HEK293 (cell line): Measurements from ENCODE around the gene MAST2.

Experiments
- SP7 ChIP-seq: fragments of 450-650 bp; formaldehyde crosslinking; IDR thresholded peaks from 2 replicates; pipeline ENCODE4 v1.5.1; 2016; ENCODE audit warnings: missing biosample characterization, missing genetic modification characterization
- ZBTB48 ChIP-seq: fragments of 450-650 bp; formaldehyde crosslinking; IDR thresholded peaks from 2 replicates; pipeline ENCODE4 v1.5.1; 2016; ENCODE audit warnings: missing biosample characterization, missing genetic modification characterization
- ZFP3 ChIP-seq: fragments of 450-650 bp; formaldehyde crosslinking; IDR thresholded peaks from 2 replicates; pipeline ENCODE4 v1.5.1; 2016; ENCODE audit warnings: low read depth, missing biosample characterization, missing genetic modification characterization
- ZNF354C ChIP-seq: fragments of 450-650 bp; formaldehyde crosslinking; IDR thresholded peaks from 2 replicates; pipeline ENCODE4 v1.5.1; 2016; ENCODE audit warnings: missing biosample characterization, missing genetic modification characterization, low read depth, borderline replicate concordance
- ZNF776 ChIP-seq: fragments of 450-650 bp; formaldehyde crosslinking; IDR thresholded peaks from 2 replicates; pipeline ENCODE4 v1.5.0; 2017; ENCODE audit warnings: missing biosample characterization, missing genetic modification characterization, borderline replicate concordance
- ZNF792 ChIP-seq: fragments of 450-650 bp; formaldehyde crosslinking; IDR thresholded peaks from 2 replicates; pipeline ENCODE4 v1.5.1; 2016; ENCODE audit warnings: missing biosample characterization, missing genetic modification characterization
- TF ChIP-seq, protein P1 (sequence below): fragments of 450-650 bp; formaldehyde crosslinking; IDR thresholded peaks from 2 replicates; pipeline ENCODE4 v1.5.1; 2016; ENCODE audit warnings: missing biosample characterization, missing genetic modification characterization, low read depth
- TF ChIP-seq, protein P2 (sequence below): fragments of 450-650 bp; formaldehyde crosslinking; IDR thresholded peaks from 2 replicates; pipeline ENCODE4 v1.5.1; 2016; ENCODE audit warnings: missing biosample characterization, missing genetic modification characterization
- TF ChIP-seq, protein P3 (sequence below): fragments of 450-650 bp; formaldehyde crosslinking; IDR thresholded peaks from 2 replicates; pipeline ENCODE4 v1.5.1; 2016; ENCODE audit warnings: missing biosample characterization, missing genetic modification characterization

DNA sequence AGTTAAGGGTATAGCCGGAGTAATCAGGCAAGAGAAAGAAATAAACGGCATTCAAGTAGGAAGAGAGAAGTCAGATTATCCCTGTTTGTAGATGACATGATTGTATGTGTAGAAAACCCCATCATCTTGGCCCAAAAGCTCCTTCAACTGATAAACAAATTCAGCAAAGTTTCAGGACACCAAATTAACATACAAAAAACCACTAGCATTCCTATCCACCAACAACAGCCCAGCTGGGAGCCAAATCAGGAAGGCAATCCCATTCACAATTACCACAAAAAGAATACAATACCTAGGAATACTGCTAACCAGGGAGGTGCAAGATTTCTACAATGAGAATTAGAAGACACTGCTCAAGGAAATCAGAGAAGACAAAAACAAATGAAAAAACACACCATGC, 45.3 kb downstream of the MAST2 start:
- TF ChIP-seq, protein P1, sequence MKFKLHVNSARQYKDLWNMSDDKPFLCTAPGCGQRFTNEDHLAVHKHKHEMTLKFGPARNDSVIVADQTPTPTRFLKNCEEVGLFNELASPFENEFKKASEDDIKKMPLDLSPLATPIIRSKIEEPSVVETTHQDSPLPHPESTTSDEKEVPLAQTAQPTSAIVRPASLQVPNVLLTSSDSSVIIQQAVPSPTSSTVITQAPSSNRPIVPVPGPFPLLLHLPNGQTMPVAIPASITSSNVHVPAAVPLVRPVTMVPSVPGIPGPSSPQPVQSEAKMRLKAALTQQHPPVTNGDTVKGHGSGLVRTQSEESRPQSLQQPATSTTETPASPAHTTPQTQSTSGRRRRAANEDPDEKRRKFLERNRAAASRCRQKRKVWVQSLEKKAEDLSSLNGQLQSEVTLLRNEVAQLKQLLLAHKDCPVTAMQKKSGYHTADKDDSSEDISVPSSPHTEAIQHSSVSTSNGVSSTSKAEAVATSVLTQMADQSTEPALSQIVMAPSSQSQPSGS (tag by site-specific recombination), result no peak
- TF ChIP-seq ZNF792 (tag by site-specific recombination) (no peak), SP7 (tag by site-specific recombination) (no peak), ZBTB48 (tag by site-specific recombination) (no peak), ZFP3 (tag by site-specific recombination) (no peak), ZNF354C (tag by site-specific recombination) (no peak), ZNF776 (tag by site-specific recombination) (no peak)
- TF ChIP-seq, protein P2, sequence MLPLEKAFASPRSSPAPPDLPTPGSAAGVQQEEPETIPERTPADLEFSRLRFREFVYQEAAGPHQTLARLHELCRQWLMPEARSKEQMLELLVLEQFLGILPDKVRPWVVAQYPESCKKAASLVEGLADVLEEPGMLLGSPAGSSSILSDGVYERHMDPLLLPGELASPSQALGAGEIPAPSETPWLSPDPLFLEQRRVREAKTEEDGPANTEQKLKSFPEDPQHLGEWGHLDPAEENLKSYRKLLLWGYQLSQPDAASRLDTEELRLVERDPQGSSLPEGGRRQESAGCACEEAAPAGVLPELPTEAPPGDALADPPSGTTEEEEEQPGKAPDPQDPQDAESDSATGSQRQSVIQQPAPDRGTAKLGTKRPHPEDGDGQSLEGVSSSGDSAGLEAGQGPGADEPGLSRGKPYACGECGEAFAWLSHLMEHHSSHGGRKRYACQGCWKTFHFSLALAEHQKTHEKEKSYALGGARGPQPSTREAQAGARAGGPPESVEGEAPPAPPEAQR (tag by site-specific recombination), result no peak
- TF ChIP-seq, protein P3, sequence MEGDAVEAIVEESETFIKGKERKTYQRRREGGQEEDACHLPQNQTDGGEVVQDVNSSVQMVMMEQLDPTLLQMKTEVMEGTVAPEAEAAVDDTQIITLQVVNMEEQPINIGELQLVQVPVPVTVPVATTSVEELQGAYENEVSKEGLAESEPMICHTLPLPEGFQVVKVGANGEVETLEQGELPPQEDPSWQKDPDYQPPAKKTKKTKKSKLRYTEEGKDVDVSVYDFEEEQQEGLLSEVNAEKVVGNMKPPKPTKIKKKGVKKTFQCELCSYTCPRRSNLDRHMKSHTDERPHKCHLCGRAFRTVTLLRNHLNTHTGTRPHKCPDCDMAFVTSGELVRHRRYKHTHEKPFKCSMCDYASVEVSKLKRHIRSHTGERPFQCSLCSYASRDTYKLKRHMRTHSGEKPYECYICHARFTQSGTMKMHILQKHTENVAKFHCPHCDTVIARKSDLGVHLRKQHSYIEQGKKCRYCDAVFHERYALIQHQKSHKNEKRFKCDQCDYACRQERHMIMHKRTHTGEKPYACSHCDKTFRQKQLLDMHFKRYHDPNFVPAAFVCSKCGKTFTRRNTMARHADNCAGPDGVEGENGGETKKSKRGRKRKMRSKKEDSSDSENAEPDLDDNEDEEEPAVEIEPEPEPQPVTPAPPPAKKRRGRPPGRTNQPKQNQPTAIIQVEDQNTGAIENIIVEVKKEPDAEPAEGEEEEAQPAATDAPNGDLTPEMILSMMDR (tag by site-specific recombination), result no peak
